HG02678 (cell line): Measurements from ENCODE around the gene GPR173.
A peak's percentile ranks its signal among the peaks of the same experiment; 100 is the strongest.

ENCODE experiments used
- ATAC-seq: cut with Tn5 transposase; IDR thresholded peaks from one replicate; pipeline ENCODE4 v1.9.1; 2021; ENCODE audit warnings: mild to moderate bottlenecking, moderate library complexity; ENCODE audit not compliant: unreplicated experiment

GPR173 gene

DNA sequence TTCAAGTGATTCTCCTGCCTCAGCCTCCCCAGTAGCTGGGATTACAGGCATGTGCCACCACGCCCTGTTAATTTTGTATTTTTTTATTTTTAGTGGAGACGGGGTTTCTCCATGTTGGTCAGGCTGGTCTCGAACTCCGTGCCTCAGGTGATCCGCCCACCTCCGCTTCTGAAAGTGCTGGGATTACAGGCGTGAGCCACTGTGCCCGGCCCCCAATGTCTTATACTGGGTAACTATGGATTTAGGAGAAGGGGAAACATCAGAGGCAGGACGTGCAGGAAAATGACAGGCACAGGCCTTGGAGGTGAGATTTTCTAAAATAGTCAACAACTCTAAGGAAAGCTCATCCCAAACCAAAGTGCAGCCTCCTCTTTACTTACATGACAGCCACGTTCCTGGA is 22.5 kb downstream of the GPR173 start:
- no peak for ATAC-seq

DNA sequence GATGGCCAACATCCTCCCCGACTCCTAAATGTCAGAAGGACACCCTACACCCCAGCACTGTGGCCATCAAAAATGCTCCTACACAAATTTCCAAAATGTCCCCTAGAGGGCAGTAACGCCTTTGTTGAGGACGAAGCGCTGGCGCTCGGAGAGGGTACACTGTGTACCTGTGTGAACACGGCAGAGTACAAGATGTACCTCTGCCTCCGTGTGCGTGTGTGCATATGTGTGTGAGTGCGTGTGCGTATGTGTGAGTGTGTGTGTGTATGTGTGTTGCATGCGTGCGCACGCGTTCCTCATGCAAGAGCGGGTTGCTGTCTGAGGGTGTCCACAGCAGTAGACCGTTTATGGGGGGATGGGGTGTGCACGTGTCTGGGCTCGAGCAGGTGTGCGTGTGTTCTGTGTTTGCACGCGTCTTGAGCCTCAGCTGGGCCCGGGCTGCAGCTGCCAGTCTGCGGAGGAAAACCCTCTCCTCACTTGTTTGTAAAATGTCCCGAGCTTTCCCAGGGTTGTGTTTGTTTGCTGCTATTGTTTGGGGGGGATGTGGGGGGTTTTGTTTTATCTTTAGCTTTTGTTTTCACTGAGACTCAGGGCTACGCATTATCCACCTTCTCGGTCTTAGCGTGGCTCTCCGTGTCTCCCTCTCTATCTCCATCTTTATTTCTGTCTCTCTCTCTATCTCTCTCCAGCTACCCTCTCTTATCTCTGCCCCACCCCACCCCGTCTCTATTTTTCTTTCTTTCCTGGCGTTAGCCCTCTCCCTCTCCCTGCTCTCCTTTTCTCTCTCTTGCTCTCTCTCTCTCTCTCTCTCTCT is 23.2 kb downstream of the GPR173 start:
- peak; percentile 79 for ATAC-seq

GRCh38 chrX:53072418-53073114 is 24.0 kb downstream of the GPR173 start:
- no peak for ATAC-seq

DNA sequence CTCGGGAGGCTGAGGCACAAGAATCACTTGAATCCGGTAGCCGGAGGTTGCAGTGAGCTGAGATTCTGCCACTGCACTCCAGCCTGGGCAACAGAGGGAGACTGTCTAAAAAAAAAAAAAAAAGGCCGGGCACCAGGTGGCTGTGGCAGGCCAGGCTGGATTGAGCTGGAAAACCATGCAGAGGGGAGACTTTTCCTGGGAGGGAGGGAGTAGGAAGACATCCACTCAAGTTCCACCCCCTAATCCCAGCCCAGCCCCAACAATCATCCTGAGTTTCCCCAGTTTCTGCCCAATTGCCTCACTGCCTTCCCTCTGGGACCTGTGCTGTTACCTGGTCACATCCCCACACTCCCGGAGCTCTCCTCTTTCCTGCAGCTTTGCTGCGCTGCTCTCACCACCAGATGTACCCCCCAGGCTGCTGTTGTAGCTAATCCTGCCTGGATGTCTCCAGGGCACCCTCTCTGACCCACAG is 24.6 kb downstream of the GPR173 start:
- ATAC-seq: no peak

DNA sequence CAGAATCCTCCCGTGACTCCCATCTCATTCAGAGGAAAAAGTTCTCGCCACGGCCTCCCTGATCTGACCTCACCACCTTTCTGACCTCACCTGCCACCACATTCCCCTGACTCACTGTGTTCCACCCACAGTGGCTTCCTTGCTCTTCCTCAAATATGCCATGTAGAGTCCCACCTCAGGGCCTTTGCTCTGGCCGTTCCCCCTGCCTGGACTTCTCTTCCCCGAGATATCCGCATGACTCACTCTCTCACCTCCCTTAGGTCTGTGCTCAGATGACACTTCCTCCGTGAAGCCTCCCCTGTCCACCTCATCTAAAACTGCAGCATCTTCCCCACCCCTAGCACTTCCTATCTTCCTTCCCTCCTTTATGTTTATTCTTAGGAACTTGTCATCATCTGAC is 26.4 kb downstream of the GPR173 start:
- ATAC-seq: no peak

GRCh38 chrX:53076671-53077070 is 28.1 kb downstream of the GPR173 start:
- ATAC-seq: no peak

- no peak for ATAC-seq
Measured at GRCh38 chrX:53077207-53078197, 28.9 kb downstream of the GPR173 start.

DNA sequence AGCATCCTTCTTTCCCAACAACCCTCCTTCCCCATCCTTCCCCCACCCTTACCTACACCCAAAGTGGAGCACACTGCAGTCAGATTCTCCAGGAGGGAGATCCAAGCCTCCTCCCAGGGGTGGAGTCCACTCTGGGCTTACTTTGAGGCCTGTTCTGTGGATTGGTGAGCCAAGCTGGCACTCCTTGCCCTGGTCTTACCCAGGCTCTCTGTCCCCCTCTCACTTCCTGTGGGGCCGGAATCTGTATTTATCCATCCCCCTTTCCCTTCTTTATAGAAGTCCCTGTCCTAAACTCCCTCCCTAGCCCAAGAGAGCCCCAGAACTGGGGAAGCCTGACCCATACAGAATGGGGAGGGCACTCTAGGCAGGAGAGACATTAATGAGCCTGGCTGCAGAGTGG is 30.4 kb downstream of the GPR173 start:
- ATAC-seq: no peak

DNA sequence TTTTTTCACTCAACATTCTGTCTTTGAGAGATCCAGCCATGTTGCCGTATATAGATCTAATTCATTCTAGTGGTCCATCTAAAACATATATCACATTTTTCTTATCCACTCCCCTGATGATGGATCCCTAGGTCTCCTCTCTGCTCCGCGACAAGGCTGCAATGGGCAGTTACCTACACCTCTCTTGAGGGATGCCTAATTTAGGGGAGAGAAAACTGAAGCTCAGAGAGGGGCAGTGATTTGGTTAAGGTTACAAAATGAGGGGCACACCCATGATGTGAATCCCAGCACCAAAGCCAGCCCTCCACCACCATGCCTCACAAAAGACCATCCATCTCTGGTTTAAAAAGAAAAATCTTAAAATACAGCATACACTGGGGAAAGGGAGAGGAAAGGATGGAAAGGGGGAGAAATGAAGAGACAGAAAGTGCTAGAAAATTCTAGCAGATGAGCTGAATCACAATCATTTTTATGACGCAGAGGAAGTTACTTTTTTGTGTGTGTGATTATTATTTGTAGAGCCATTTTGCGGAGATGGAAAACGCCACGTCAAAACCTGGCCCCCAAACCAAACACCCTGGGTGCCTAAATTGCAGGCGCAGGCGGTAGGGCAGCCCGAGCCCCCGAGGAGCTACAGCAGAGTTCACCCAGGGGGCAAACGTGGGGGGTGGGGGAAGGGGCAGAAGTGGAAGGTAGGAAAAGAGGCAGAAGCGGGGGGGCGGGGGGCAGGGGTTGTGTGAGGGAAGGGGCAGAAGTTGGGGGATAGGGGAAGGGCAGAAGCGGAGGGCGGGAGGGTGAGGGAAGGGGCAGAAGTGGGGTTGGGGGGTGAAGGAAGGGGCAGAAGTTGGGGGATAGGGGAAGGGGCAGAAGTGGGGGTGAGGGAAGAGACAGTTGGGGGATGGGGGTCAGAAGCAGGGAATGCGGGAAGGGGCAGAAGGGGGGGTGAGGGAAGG is 32.3 kb downstream of the GPR173 start:
- no peak for ATAC-seq

- peak; percentile 94 for ATAC-seq
Measured at GRCh38 chrX:53081925-53082772, 33.6 kb downstream of the GPR173 start, which contains the start of gene TSPYL2. Gene TSPYL2, plus strand, starts transcription at chrX:53082367. Its CDS starts 132 bp downstream, at chrX:53082499.

DNA sequence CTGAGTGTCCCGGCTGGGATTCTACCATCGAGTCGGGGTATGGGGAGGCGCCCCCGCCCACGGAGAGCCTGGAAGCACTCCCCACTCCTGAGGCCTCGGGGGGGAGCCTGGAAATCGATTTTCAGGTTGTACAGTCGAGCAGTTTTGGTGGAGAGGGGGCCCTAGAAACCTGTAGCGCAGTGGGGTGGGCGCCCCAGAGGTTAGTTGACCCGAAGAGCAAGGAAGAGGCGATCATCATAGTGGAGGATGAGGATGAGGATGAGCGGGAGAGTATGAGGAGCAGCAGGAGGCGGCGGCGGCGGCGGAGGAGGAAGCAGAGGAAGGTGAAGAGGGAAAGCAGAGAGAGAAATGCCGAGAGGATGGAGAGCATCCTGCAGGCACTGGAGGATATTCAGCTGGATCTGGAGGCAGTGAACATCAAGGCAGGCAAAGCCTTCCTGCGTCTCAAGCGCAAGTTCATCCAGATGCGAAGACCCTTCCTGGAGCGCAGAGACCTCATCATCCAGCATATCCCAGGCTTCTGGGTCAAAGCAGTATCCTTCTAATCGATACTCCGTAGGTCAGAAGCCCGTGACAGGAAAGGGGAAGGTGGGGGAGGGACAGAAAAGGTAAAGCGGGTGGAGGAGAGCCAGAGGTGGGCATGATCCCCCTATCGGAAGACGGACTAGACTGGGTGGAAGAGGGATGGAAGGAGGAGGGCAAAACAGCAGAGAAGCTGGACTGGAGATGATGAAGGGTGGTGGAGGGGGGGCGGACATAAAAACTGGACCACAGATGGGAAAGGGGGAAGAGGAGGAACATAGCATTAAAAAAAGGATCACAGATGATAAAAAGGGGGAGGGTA is 34.4 kb downstream of the GPR173 start:
- no peak for ATAC-seq

DNA sequence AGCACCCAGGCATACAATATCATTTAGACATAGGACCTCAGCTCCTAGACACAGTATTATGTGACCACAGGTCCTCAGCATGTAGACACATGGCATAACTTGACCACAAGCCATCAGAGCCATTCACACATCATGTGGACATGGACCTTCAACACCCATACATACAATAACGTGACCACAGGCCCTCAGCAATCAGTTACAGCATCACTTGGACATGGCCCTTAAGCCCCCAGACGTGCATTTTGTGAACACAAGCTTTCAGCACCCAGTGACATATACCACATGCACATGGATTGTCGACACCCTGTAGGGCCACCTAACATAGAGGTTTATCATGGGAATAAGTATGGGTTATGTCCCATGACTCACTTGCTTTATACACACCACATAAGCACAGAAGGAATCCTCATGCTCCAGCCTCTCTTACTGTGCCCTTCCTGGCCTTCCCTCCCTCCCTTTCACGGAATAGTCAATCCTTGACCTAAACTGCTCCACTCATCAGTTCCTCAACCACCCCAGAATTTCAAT is 35.5 kb downstream of the GPR173 start:
- no peak for ATAC-seq

GRCh38 chrX:53084863-53085262 is 36.3 kb downstream of the GPR173 start:
- ATAC-seq: no peak

DNA sequence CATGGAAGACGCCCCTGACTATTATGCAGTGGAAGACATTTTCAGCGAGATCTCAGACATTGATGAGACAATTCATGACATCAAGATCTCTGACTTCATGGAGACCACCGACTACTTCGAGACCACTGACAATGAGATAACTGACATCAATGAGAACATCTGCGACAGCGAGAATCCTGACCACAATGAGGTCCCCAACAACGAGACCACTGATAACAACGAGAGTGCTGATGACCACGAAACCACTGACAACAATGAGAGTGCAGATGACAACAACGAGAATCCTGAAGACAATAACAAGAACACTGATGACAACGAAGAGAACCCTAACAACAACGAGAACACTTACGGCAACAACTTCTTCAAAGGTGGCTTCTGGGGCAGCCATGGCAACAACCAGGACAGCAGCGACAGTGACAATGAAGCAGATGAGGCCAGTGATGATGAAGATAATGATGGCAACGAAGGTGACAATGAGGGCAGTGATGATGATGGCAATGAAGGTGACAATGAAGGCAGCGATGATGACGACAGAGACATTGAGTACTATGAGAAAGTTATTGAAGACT is 37.2 kb downstream of the GPR173 start:
- ATAC-seq: no peak

DNA sequence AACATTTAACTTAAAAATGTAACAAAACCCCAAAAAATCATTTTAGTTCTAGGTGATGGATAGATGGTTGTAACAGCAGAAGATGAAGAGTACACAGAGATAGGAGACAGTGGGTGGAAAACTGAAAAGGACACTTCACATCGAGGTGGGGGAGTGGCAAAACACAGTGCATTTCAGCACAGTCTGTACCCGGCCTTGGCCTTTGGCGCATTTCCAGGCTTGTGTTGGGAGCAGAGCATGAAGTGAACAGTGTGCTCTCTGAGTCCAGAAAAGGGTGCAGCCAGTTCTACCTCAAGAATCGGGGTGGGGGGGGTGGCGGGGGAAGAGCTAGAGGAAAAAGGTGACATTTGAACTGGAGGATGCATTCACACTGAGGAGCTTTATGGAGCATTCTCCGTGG is 37.9 kb downstream of the GPR173 start:
- no peak for ATAC-seq

DNA sequence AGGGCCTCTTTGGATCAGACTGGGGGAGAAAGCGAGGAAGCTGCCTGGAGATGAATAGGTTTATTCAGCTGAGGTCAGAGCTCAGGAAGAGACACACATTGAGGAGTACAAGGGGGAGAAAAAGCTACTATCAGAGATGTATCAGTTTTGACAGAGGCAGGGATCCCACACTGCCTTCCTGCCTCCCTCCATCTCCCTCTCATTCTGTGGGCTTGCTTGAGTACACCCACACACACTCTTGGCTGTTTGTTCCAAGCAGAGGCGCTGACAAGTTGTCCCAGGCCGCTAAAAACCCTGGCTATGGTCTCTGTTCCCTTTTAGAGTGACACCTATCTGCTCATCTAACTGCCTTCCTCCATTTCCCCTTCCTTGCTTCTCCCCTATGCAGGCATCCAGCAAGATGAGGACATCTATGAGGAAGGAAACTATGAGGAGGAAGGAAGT is 38.8 kb downstream of the GPR173 start:
- ATAC-seq: no peak
